A549 (cell line): ENCODE results near the gene TMEM235.

ENCODE experiments used
- CHD2 ChIP-seq: fragments of 150-350 bp; IDR thresholded peaks from 2 replicates; pipeline ENCODE4 v1.6.1; 2014; ENCODE audit warnings: low read length; ENCODE audit not compliant: partially characterized antibody
- CTCF ChIP-seq: fragments of >200 bp; sonication (Bioruptor Twin); formaldehyde crosslinking; IDR thresholded peaks from 3 replicates; pipeline ENCODE4 v1.5.1; 2016
- EP300 ChIP-seq, 2 experiments: fragments of >200 bp; sonication (Bioruptor Twin); formaldehyde crosslinking; IDR thresholded peaks; 2 replicates in 1 of 2; 3 replicates in 1 of 2; pipeline ENCODE4 v1.6.1; 2016 to 2017
- HOXA7 ChIP-seq: fragments of 250-450 bp; sonication (Bioruptor Pico); IDR thresholded peaks from 2 replicates; pipeline ENCODE4 v1.5.0; 2020; ENCODE audit warnings: mild to moderate bottlenecking, moderate library complexity
- MAX ChIP-seq: IDR thresholded peaks from 2 replicates; pipeline ENCODE4 v1.6.1; 2012
- NFE2L2 ChIP-seq: fragments of 150-350 bp; conservative IDR thresholded peaks from 2 replicates; pipeline ENCODE4 v1.6.1; 2014; ENCODE audit warnings: low read length
- PBX3 ChIP-seq: IDR thresholded peaks from 2 replicates; pipeline ENCODE4 v1.6.1; 2012
- POLR2A ChIP-seq: IDR thresholded peaks from 2 replicates; pipeline ENCODE4 v1.6.1; 2012; ENCODE audit warnings: mild to moderate bottlenecking, low read length
- REST ChIP-seq: fragments of 200-600 bp; sonication (generic); IDR thresholded peaks from 2 replicates; pipeline ENCODE4 v1.6.1; 2016; ENCODE audit warnings: antibody characterized with exemption, mild to moderate bottlenecking, moderate library complexity
- USF2 ChIP-seq: fragments of 450-650 bp; IDR thresholded peaks from 2 replicates; pipeline ENCODE4 v1.6.1; 2014; ENCODE audit warnings: antibody characterized with exemption

- no peak for TF ChIP-seq REST
- no peak for TF ChIP-seq EP300 (IDR thresholded peaks at IDR 0.05)
- TF ChIP-seq CTCF = no peak
- no peak for TF ChIP-seq USF2
- TF ChIP-seq CHD2 = no peak
- no peak for TF ChIP-seq POLR2A
- no peak for TF ChIP-seq HOXA7 (CRISPR knock-in tag)
- TF ChIP-seq PBX3 = no peak
- TF ChIP-seq MAX = no peak
- TF ChIP-seq NFE2L2 = no peak
These were observed 47.5 kb upstream of the TMEM235 start for GRCh38 chr17:78183916-78184315.
